Stomach (tissue), 19 donors: Measurements from ENCODE around the gene SYTL1. TPM values are rescaled to one million over a fixed set of nuclear protein-coding genes. Genes with fewer than 3 reads are reported as not detected.
A peak's percentile ranks its signal among the peaks of the same experiment; 100 is the strongest.

Experiments used
- DNase-seq, 2 donors: peaks; one replicate each; pipeline versions ENCODE4 v3.0.0 to v3.0.0-alpha.2; 2013 to 2019
- H3K27ac ChIP-seq, 5 donors: fragments of 200-600 bp in 4 of 5; sonication (generic) in 4 of 5; one replicate each; pipeline ENCODE4 v1.5.1; 2013 to 2019; ENCODE audit warnings: mild to moderate bottlenecking in 1 of 5, moderate library complexity in 1 of 5
- H3K27me3 ChIP-seq, 3 donors: fragments of 200-600 bp; sonication (generic); one replicate each; pipeline ENCODE4 v1.5.1; 2017 to 2019; ENCODE audit warnings: mixed run types in 1 of 3
- H3K36me3 ChIP-seq, 4 donors: fragments of 200-600 bp; sonication (generic); 1 replicate in 3 of 4; 2 replicates in 1 of 4; pipeline ENCODE4 v1.5.1; 2016 to 2019
- H3K4me1 ChIP-seq, 4 donors: fragments of 200-600 bp; sonication (generic); one replicate each; pipeline ENCODE4 v1.5.1; 2016 to 2019
- H3K4me3 ChIP-seq, 4 donors: fragments of 200-600 bp; sonication (generic) in 3 of 4; one replicate each; pipeline ENCODE4 v1.5.1; 2016 to 2019; ENCODE audit warnings: mild to moderate bottlenecking in 1 of 4
- H3K9me3 ChIP-seq, 4 donors: fragments of 200-600 bp; sonication (generic); one replicate each; pipeline ENCODE4 v1.5.1; 2016 to 2019
- CTCF ChIP-seq, 7 experiments: fragments of 450-650 bp in 4 of 7; fragments of 200-600 bp in 3 of 7; sonication (generic) in 3 of 7; IDR thresholded peaks; one replicate each; pipeline ENCODE4 v1.5.1; 2016 to 2019; ENCODE audit warnings: antibody characterized with exemption in 7 of 7, control low read depth in 2 of 7, mild to moderate bottlenecking in 1 of 7
- EP300 ChIP-seq: sonication (generic); formaldehyde crosslinking; IDR thresholded peaks from one replicate; pipeline ENCODE4 v1.6.1; 2017; ENCODE audit warnings: antibody characterized with exemption
- POLR2A ChIP-seq, 4 donors: fragments of 450-650 bp; IDR thresholded peaks; one replicate each; pipeline ENCODE4 v1.6.1; 2016; ENCODE audit warnings: antibody characterized with exemption in 4 of 4, control low read depth in 2 of 4, mild to moderate bottlenecking in 1 of 4, moderate library complexity in 1 of 4
- POLR2AphosphoS5 ChIP-seq, 3 donors: sonication (generic); formaldehyde crosslinking; IDR thresholded peaks; one replicate each; pipeline ENCODE4 v1.6.1; 2016; ENCODE audit warnings: antibody characterized with exemption in 3 of 3
- WGBS, 5 donors: extraction: QIAGEN DNeasy Blood & Tissue Kit in 3 of 5; methylation state at CpG; one replicate each; pipeline versions ENCODE4 v1.1.5 to v1.1.7; 2013 to 2018; 5-methylcytosine and 5-hydroxymethylcytosine counted together
- intact Hi-C: fragments of 100-400 bp; cut with DNase I; formaldehyde crosslinking; loops from one replicate; pipeline ENCODE4 v1.15.1; 2023; ENCODE audit warnings: low total_unique reads
- long read RNA-seq, 10 donors: transcript quantifications; one replicate each; lab custom pipeline, GENCODE V29; 2026
- polyA plus RNA-seq, 3 donors: library from polyadenylated mRNA; stranded (reverse); fragments of 200-250 nt; gene quantifications; one replicate each; pipeline ENCODE4 v1.2.3, GENCODE V29; 2013
- total RNA-seq, 5 donors: library from RNA; depleted of rRNA; stranded (reverse); fragments of >200 nt; gene quantifications; one replicate each; pipeline versions ENCODE4 v1.1.0 to v1.2.3, GENCODE V29; 2014 to 2016
- donor health status: healthy with polysubstance abuse.
- donor health status: Bipolar disorder and iron deficiency.
- donor health status: healthy.

SYTL1 gene
- total RNA-seq (10 to 100 TPM; 15.6 to 65.1 (median 23.2) TPM), polyA plus RNA-seq (100 to 1,000 TPM in 2 of 3 donors, 10 to 100 TPM in 1; 78.5 to 222 (median 137) TPM)
- long read RNA-seq, donor 1 = 0 reads
- long read RNA-seq, donor 2, partial matches to known transcripts = 0 of 2 reads
- long read RNA-seq, donor 2, other reads (novel, unspliced or antisense) = 0 of 2 reads
- long read RNA-seq, donor 3, partial matches to known transcripts = 0 of 5 reads
- long read RNA-seq, donor 3, other reads (novel, unspliced or antisense) = 0 of 5 reads
- long read RNA-seq, donor 4, partial matches to known transcripts = 0 of 1 reads
- long read RNA-seq, donor 4, other reads (novel, unspliced or antisense) = 0 of 1 reads
- long read RNA-seq, donor 5, partial matches to known transcripts = 0 of 4 reads
- long read RNA-seq, donor 5, other reads (novel, unspliced or antisense) = 0 of 4 reads
- long read RNA-seq, donor 6 = 0 reads
- long read RNA-seq, donor 7, transcript SYTL1-210 (15 exons, 1,878 nt) = major isoform, 5 of 7 reads
- long read RNA-seq, donor 7, partial matches to known transcripts = 0 of 7 reads
- long read RNA-seq, donor 7, other reads (novel, unspliced or antisense) = 0 of 7 reads
- long read RNA-seq, donor 8, transcript SYTL1-210 (15 exons, 1,878 nt) = major isoform, 6 of 11 reads
- long read RNA-seq, donor 8, partial matches to known transcripts = 0 of 11 reads
- long read RNA-seq, donor 8, other reads (novel, unspliced or antisense) = 0 of 11 reads
- long read RNA-seq, donor 9, partial matches to known transcripts = 0 of 2 reads
- long read RNA-seq, donor 9, other reads (novel, unspliced or antisense) = 0 of 2 reads
- long read RNA-seq, donor 10, partial matches to known transcripts = 0 of 1 reads
- long read RNA-seq, donor 10, other reads (novel, unspliced or antisense) = 0 of 1 reads

GRCh38 chr1:27341525-27342252 is at the start of gene SYTL1:
Gene SYTL1, plus strand, starts transcription at chr1:27342022. Its CDS starts 3,313 bp downstream, at chr1:27345335.
- intact Hi-C loops = no loop called here

GRCh38 chr1:27292106-27292505 is 49.7 kb upstream of the SYTL1 start:
- Histone ChIP-seq H3K9me3 (no peaks in the 10 kb centered on the region), H3K27me3 (no peaks in the 10 kb centered on the region), H3K4me3 (no peak overlapping the region), H3K36me3 (peaks cover 52 to 90% (median 89%) of the 10 kb centered on the region in 4 donors), H3K4me1 (peaks cover 0 to 4% (median 0%) of the 10 kb centered on the region in 4 donors), H3K27ac (no peak overlapping the region)
- WGBS, 5 donors = 82 to 88% (median 85%) methylated on average over 5 of the region's 5 CpGs
- no peak for DNase-seq
- TF ChIP-seq CTCF (IDR thresholded peaks at IDR 0.05) = no peak
- no peak for TF ChIP-seq POLR2AphosphoS5 (IDR thresholded peaks at IDR 0.05)
- no peak for TF ChIP-seq POLR2A (IDR thresholded peaks at IDR 0.05)
- TF ChIP-seq EP300 = no peak
- intact Hi-C loops = no loop called here

More at GRCh38 chr1:27341525-27342252, at the start of gene SYTL1:
- Histone ChIP-seq H3K27ac (peak within 1 kb of the TSS; percentile 76 to 90 (median 87)), H3K27me3 (no peaks in the 10 kb centered on the region), H3K4me3 (peak within 1 kb of the TSS; percentile 43 to 61 (median 52)), H3K9me3 (no peaks in the 10 kb centered on the region), H3K36me3 (peaks cover 0 to 22% (median 16%) of the 10 kb centered on the region in 4 donors), H3K4me1 (peaks cover 0 to 38% (median 27%) of the 10 kb centered on the region in 4 donors)
- TF ChIP-seq EP300 = no peak
- TF ChIP-seq POLR2AphosphoS5 (IDR thresholded peaks at IDR 0.05) = peak in 2 of 3 donors; percentile 65 to 74
- TF ChIP-seq POLR2A (IDR thresholded peaks at IDR 0.05) = no peak
- 17 to 40% (median 17%) methylated on average over 2 to 22 of the region's 22 CpGs for WGBS, 5 donors
- DNase-seq = peak; percentile 82 to 88

- WGBS, 5 donors = 93 to 96% (median 95%) methylated on average over 8 of the region's 8 CpGs
- intact Hi-C loops = no loop called here
- H3K27me3 ChIP-seq = no peaks in the 10 kb centered on the region
- H3K4me3 ChIP-seq = no peak overlapping the region
- DNase-seq = no peak
- H3K27ac ChIP-seq = no peak overlapping the region
- peaks cover 0 to 22% (median 14%) of the 10 kb centered on the region in 4 donors for H3K4me1 ChIP-seq
- H3K9me3 ChIP-seq = no peaks in the 10 kb centered on the region
- peaks cover 55 to 96% (median 93%) of the 10 kb centered on the region in 4 donors for H3K36me3 ChIP-seq
- TF ChIP-seq CTCF (IDR thresholded peaks at IDR 0.05) = no peak
- TF ChIP-seq POLR2AphosphoS5 (IDR thresholded peaks at IDR 0.05) = no peak
- TF ChIP-seq POLR2A (IDR thresholded peaks at IDR 0.05) = no peak
- no peak for TF ChIP-seq EP300
These were observed 47.9 kb upstream of the SYTL1 start for GRCh38 chr1:27293915-27294314.

- peaks cover 15 to 51% (median 31%) of the 10 kb centered on the region in 4 donors for H3K4me1 ChIP-seq
- DNase-seq = peak; percentile 70 to 83
- H3K27me3 ChIP-seq = no peaks in the 10 kb centered on the region
- no peaks in the 10 kb centered on the region for H3K9me3 ChIP-seq
- peaks cover 60 to 96% (median 93%) of the 10 kb centered on the region in 4 donors for H3K36me3 ChIP-seq
- intact Hi-C loops = no loop called here
- H3K27ac ChIP-seq = peak overlapping the region in 2 of 5 donors; percentile 85 to 90
- H3K4me3 ChIP-seq = no peak overlapping the region
- 25 to 39% (median 37%) methylated on average over 8 to 10 of the region's 10 CpGs for WGBS, 5 donors
- no peak for TF ChIP-seq EP300
- TF ChIP-seq CTCF (IDR thresholded peaks at IDR 0.05) = peak in 5 of 7 experiments; percentile 33 to 75 (median 73)
These were observed 45.0 kb upstream of the SYTL1 start for GRCh38 chr1:27296773-27297291.
